ENCODE data around the gene ZFAND6.

Gene ZFAND6

DNA sequence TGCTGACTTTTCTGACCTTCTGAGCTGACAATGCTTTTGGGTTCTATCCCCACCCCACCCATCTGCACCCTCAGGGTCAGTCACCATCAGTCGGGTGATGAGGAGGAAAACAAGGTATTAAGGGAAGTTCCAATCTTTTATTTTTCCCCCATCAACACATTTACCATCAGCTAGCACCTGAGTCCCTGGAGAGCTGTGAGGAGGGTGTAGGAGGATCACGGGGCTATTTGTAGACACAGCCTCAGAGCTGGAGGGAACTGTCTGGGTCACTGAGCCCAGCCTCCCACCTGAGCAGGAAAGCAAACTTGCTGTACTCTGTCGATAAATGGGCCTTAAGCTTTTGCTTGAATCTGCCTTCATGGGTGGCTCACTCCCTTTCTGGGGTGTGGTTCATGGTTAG, 24.8 kb upstream of the ZFAND6 start:
- TF ChIP-seq, protein P1, sequence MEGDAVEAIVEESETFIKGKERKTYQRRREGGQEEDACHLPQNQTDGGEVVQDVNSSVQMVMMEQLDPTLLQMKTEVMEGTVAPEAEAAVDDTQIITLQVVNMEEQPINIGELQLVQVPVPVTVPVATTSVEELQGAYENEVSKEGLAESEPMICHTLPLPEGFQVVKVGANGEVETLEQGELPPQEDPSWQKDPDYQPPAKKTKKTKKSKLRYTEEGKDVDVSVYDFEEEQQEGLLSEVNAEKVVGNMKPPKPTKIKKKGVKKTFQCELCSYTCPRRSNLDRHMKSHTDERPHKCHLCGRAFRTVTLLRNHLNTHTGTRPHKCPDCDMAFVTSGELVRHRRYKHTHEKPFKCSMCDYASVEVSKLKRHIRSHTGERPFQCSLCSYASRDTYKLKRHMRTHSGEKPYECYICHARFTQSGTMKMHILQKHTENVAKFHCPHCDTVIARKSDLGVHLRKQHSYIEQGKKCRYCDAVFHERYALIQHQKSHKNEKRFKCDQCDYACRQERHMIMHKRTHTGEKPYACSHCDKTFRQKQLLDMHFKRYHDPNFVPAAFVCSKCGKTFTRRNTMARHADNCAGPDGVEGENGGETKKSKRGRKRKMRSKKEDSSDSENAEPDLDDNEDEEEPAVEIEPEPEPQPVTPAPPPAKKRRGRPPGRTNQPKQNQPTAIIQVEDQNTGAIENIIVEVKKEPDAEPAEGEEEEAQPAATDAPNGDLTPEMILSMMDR (IDR thresholded peaks at IDR 0.05; ENCODE audit: low read depth, low read length, poor library complexity, severe bottlenecking): no peak
- no peak for TF ChIP-seq EZH2phosphoT487 (IDR thresholded peaks at IDR 0.05; ENCODE audit: borderline replicate concordance, low read length)
- Histone ChIP-seq H3K4me3 (ENCODE audit: low read length) (no peak overlapping the region), H3K27me3 (ENCODE audit: control insufficient read depth, low read length) (no peaks in the 10 kb centered on the region), H3K36me3 (ENCODE audit: control insufficient read depth, low read length) (no peaks in the 10 kb centered on the region), H3K9me3 (ENCODE audit: control insufficient read depth, insufficient read depth, low read length) (no peaks in the 10 kb centered on the region), H4K20me1 (ENCODE audit: control insufficient read depth, insufficient read depth, low read depth, low read length) (no peaks in the 10 kb centered on the region), H3K27ac (ENCODE audit: low read depth, low read length) (no peak overlapping the region), H3F3A (ENCODE audit: control insufficient read depth, insufficient read depth) (no peaks in the 10 kb centered on the region), H3K4me2 (ENCODE audit: low read length) (0 out of 2 replicates have a peak overlapping the region, but pooled peaks have one; percentile 13), H3K4me1 (ENCODE audit: control insufficient read depth, low read length) (peaks cover 38% of the 10 kb centered on the region), H3K9me2 (replicated peaks; ENCODE audit: control insufficient read depth, low read length) (no peaks in the 10 kb centered on the region), H3K79me2 (ENCODE audit: control insufficient read depth, low read length) (no peaks in the 10 kb centered on the region)

DNA sequence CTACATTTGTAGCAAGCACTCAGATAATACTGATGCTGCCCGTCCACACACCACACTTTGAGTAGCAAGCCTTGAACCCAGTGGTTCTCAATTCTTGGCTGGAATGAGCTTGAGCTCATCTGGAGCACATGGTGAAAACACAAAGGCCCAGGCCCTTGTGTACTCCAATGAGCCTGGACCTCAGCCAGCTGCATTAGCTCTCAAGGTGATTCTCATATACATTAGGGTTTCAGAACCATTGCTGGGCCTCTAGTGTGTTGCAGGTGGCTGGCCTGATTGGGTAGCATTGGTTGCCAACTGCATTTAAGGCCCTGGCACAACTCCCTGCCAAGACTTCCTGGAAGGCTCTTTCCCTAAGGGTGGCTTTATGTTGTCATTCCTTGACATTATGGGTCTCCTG, 23.4 kb upstream of the ZFAND6 start:
- peaks cover 38% of the 10 kb centered on the region for H3K4me1 ChIP-seq (ENCODE audit: control insufficient read depth, low read length)
- H3K27me3 ChIP-seq (ENCODE audit: control insufficient read depth, low read length): no peaks in the 10 kb centered on the region
- no peak overlapping the region for H3K4me3 ChIP-seq (ENCODE audit: low read length)
- no peak overlapping the region for H3K27ac ChIP-seq (ENCODE audit: low read depth, low read length)
- no peaks in the 10 kb centered on the region for H3K9me3 ChIP-seq (ENCODE audit: control insufficient read depth, insufficient read depth, low read length)
- H3K36me3 ChIP-seq (ENCODE audit: control insufficient read depth, low read length): no peaks in the 10 kb centered on the region
- no peaks in the 10 kb centered on the region for H3K79me2 ChIP-seq (ENCODE audit: control insufficient read depth, low read length)
- H3F3A ChIP-seq (ENCODE audit: control insufficient read depth, insufficient read depth): no peaks in the 10 kb centered on the region
- no peaks in the 10 kb centered on the region for H3K9me2 ChIP-seq (replicated peaks; ENCODE audit: control insufficient read depth, low read length)
- H3K4me2 ChIP-seq (ENCODE audit: low read length): no peak overlapping the region
- H4K20me1 ChIP-seq (ENCODE audit: control insufficient read depth, insufficient read depth, low read depth, low read length): no peaks in the 10 kb centered on the region
- no peak for TF ChIP-seq EZH2phosphoT487 (IDR thresholded peaks at IDR 0.05; ENCODE audit: borderline replicate concordance, low read length)
- TF ChIP-seq, protein P1 (IDR thresholded peaks at IDR 0.05; ENCODE audit: low read depth, low read length, poor library complexity, severe bottlenecking): no peak

DNA sequence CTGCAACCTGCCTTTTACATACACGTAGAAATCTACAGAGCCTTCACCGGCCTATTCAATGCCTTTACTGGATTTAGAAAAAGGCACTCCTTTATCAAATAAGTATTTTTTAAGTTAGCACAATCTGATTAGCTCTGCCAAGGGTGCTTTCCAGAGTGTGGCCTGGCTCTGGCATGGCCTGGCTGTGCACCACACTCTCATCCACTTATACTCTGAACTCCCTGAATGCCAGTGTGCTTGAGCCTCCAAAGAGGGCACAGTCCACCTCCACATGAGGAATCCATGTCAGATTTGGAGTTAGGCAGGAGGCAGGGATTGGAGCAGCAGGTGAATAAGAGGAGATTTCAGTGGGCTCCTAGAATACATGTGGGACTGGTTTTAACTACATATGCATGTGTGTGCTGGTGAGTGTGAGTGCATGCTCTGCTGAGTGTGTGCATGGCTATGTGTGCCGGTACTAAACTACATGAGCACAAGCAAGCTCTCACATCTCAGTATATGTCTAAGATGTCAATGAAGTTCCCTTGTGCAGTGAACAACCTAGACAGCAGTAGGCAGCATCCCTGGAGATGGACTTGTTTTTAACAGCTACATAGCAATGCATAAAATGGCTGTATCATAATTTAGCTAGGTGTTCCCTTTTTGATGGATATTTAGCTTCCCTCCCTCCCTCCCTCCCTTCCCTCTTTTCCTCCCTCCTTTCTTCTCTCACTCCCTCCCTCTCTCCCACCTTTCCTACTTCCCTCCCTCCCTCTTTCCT, 17.8 kb upstream of the ZFAND6 start:
- Histone ChIP-seq H3F3A (ENCODE audit: control insufficient read depth, insufficient read depth) (no peaks in the 10 kb centered on the region), H3K27ac (ENCODE audit: low read depth, low read length) (no peak overlapping the region), H3K4me2 (ENCODE audit: low read length) (no peak overlapping the region), H3K27me3 (ENCODE audit: control insufficient read depth, low read length) (no peaks in the 10 kb centered on the region), H3K4me1 (ENCODE audit: control insufficient read depth, low read length) (no peaks in the 10 kb centered on the region), H3K9me2 (replicated peaks; ENCODE audit: control insufficient read depth, low read length) (no peaks in the 10 kb centered on the region), H4K20me1 (ENCODE audit: control insufficient read depth, insufficient read depth, low read depth, low read length) (no peaks in the 10 kb centered on the region), H3K4me3 (ENCODE audit: low read length) (no peak overlapping the region), H3K36me3 (ENCODE audit: control insufficient read depth, low read length) (no peaks in the 10 kb centered on the region), H3K79me2 (ENCODE audit: control insufficient read depth, low read length) (no peaks in the 10 kb centered on the region), H3K9me3 (ENCODE audit: control insufficient read depth, insufficient read depth, low read length) (no peaks in the 10 kb centered on the region)
- TF ChIP-seq, protein P1 (IDR thresholded peaks at IDR 0.05; ENCODE audit: low read depth, low read length, poor library complexity, severe bottlenecking): no peak
- no peak for TF ChIP-seq EZH2phosphoT487 (IDR thresholded peaks at IDR 0.05; ENCODE audit: borderline replicate concordance, low read length)
